ENCODE data around the gene RTN4. TPM values are rescaled to one million over a fixed set of nuclear protein-coding genes. Genes with fewer than 3 reads are reported as not detected.

Gene RTN4
- polyA plus RNA-seq, 4 donors: 98.1 to 291 (median 158) TPM

DNA sequence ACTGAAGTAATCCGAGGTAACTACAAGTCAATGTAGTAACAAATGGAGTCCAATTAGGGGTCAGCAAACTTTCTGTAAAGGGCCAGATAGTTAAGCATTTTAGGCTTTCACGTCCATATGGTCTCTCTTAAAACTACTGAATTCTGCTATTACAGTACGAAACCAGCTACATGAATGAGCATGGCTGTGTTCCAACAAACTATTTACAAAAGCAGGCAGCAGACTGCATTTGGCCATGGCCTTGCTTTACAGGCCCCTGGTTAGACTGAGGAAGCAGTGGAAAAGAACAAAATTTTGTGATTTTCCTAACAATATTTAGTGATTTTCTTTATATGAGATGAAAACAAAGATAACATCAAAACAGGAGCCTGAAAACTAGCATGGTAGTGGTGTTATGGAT, 64.0 kb downstream of the RTN4 start:
- FAIRE-seq (no peak), DNase-seq (no peak)
- Histone ChIP-seq H3K4me3 (ENCODE audit: low read depth in 1 of 3, low read length in 3 of 3) (no peak overlapping the region), H3K9me3 (ENCODE audit: control insufficient read depth in 2 of 2, insufficient read depth in 1 of 2, low read depth in 1 of 2, low read length in 1 of 2) (no peaks in the 10 kb centered on the region), H3K27ac (ENCODE audit: low read depth in 1 of 3, low read length in 2 of 3) (no peak overlapping the region), H3K27me3 (ENCODE audit: control insufficient read depth in 3 of 3, insufficient read depth in 3 of 3, low read length in 3 of 3) (no peaks in the 10 kb centered on the region), H3K4me1 (ENCODE audit: control insufficient read depth in 3 of 3, insufficient read depth in 2 of 3, low read depth in 1 of 3, low read length in 2 of 3) (peaks cover 0 to 2% (median 2%) of the 10 kb centered on the region in 3 donors), H3K36me3 (ENCODE audit: control insufficient read depth in 3 of 3, insufficient read depth in 2 of 3, low read depth in 1 of 3, low read length in 3 of 3) (peaks cover 0 to 10% (median 6%) of the 10 kb centered on the region in 3 donors)
- WGBS, 3 donors: 67 to 90% (median 85%) methylated on average over 3 of the region's 3 CpGs

DNA sequence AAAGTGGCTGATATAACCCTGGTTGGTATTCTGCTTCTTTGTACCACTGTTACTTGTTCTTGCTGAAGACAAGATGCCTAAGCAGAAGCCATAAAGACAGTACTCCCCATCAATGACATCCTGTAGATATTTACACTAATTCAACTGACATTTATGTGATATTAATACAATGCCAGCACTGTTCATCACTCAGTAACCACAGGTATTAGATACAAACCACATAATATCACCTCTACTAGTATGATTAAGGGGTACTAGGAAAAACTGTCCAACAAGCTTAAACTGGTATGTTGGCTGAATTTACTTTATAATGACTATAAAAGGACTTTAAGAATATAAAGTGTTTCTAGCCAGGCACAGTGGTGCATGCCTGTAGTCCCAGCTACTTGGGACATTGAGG, 65.8 kb downstream of the RTN4 start:
- Histone ChIP-seq H3K36me3 (ENCODE audit: control insufficient read depth in 3 of 3, insufficient read depth in 2 of 3, low read depth in 1 of 3, low read length in 3 of 3) (peaks cover 0 to 10% (median 7%) of the 10 kb centered on the region in 3 donors), H3K4me3 (ENCODE audit: low read depth in 1 of 3, low read length in 3 of 3) (no peak overlapping the region), H3K4me1 (ENCODE audit: control insufficient read depth in 3 of 3, insufficient read depth in 2 of 3, low read depth in 1 of 3, low read length in 2 of 3) (peaks cover 0 to 2% (median 0%) of the 10 kb centered on the region in 3 donors), H3K9me3 (ENCODE audit: control insufficient read depth in 2 of 2, insufficient read depth in 1 of 2, low read depth in 1 of 2, low read length in 1 of 2) (no peaks in the 10 kb centered on the region), H3K27me3 (ENCODE audit: control insufficient read depth in 3 of 3, insufficient read depth in 3 of 3, low read length in 3 of 3) (no peaks in the 10 kb centered on the region), H3K27ac (ENCODE audit: low read depth in 1 of 3, low read length in 2 of 3) (no peak overlapping the region)
- DNase-seq (no peak), FAIRE-seq (no peak)

DNA sequence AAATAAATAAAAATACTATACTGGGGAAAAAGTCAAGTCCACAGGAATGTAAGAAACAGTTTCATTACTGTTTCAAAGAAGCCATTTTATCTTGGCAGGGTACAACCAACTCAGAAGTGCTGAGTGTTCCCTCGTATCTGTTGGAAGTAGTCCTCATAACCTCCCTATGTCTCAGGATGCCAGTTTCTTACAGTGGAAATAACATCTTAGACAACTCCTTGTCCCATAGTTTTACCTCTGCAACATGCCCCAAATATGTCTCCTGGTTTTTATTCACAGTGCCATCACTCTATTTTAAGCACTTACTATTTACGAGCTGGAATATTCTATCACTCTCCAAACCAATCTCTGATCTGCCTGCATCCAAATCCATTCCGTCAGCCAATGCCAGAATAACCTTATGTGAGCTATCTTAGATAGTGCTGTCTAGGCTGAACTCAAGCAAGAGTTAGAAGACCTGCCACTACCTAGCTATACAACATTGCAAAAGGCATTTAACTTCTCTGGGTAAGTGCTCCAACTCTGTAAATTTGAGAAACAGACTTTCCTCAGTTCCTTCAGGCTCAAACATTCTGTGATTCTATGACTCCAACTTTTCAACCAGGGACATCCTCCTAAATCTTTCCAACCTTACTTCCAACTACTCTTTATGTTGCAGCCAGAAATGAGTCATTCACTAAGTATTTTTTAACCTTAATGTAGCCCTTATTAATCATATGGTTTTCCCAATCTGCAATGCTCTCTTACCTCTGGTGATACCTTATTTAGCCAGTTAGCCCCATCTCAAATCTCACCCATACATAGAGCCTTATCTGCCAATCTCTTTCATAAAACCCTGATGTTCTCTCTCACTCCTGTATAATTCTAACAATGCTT, 66.7 kb downstream of the RTN4 start:
- no peak for FAIRE-seq
- Histone ChIP-seq H3K27me3 (ENCODE audit: control insufficient read depth in 3 of 3, insufficient read depth in 3 of 3, low read length in 3 of 3) (no peaks in the 10 kb centered on the region), H3K36me3 (ENCODE audit: control insufficient read depth in 3 of 3, insufficient read depth in 2 of 3, low read depth in 1 of 3, low read length in 3 of 3) (peaks cover 0 to 13% (median 7%) of the 10 kb centered on the region in 3 donors), H3K9me3 (ENCODE audit: control insufficient read depth in 2 of 2, insufficient read depth in 1 of 2, low read depth in 1 of 2, low read length in 1 of 2) (no peaks in the 10 kb centered on the region), H3K4me1 (ENCODE audit: control insufficient read depth in 3 of 3, insufficient read depth in 2 of 3, low read depth in 1 of 3, low read length in 2 of 3) (no peaks in the 10 kb centered on the region), H3K27ac (ENCODE audit: low read depth in 1 of 3, low read length in 2 of 3) (no peak overlapping the region), H3K4me3 (ENCODE audit: low read depth in 1 of 3, low read length in 3 of 3) (no peak overlapping the region)
- WGBS, 3 donors: 50 to 62% (median 59%) methylated on average over 3 of the region's 3 CpGs
- no peak for DNase-seq

DNA sequence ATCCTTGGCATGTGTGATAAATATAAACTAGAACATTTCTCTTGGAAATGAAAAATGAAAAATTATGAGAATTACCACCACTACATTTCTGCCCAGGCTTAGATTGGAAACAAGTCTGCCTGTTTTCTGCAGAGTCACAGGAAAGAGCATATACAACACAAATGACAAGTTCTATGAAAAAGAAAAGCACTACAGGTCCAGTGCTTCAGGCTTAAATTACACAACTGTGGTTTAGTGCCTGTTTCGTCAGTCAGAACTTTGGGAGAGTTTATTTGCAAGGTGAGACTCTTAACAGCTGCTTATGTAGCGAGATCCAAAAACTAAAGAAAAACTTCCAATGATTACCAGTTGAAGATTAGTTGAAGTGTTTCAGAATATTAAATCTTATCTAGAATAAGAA, 68.9 kb downstream of the RTN4 start:
- Histone ChIP-seq H3K4me3 (ENCODE audit: low read depth in 1 of 3, low read length in 3 of 3) (no peak overlapping the region), H3K27me3 (ENCODE audit: control insufficient read depth in 3 of 3, insufficient read depth in 3 of 3, low read length in 3 of 3) (no peaks in the 10 kb centered on the region), H3K9me3 (ENCODE audit: control insufficient read depth in 2 of 2, insufficient read depth in 1 of 2, low read depth in 1 of 2, low read length in 1 of 2) (no peaks in the 10 kb centered on the region), H3K4me1 (ENCODE audit: control insufficient read depth in 3 of 3, insufficient read depth in 2 of 3, low read depth in 1 of 3, low read length in 2 of 3) (peaks cover 0 to 8% (median 7%) of the 10 kb centered on the region in 3 donors), H3K36me3 (ENCODE audit: control insufficient read depth in 3 of 3, insufficient read depth in 2 of 3, low read depth in 1 of 3, low read length in 3 of 3) (peaks cover 0 to 18% (median 7%) of the 10 kb centered on the region in 3 donors), H3K27ac (ENCODE audit: low read depth in 1 of 3, low read length in 2 of 3) (no peak overlapping the region)
- FAIRE-seq (no peak), DNase-seq (no peak)
- WGBS, 3 donors: 87 to 92% (median 88%) methylated on average over 2 of the region's 2 CpGs

DNA sequence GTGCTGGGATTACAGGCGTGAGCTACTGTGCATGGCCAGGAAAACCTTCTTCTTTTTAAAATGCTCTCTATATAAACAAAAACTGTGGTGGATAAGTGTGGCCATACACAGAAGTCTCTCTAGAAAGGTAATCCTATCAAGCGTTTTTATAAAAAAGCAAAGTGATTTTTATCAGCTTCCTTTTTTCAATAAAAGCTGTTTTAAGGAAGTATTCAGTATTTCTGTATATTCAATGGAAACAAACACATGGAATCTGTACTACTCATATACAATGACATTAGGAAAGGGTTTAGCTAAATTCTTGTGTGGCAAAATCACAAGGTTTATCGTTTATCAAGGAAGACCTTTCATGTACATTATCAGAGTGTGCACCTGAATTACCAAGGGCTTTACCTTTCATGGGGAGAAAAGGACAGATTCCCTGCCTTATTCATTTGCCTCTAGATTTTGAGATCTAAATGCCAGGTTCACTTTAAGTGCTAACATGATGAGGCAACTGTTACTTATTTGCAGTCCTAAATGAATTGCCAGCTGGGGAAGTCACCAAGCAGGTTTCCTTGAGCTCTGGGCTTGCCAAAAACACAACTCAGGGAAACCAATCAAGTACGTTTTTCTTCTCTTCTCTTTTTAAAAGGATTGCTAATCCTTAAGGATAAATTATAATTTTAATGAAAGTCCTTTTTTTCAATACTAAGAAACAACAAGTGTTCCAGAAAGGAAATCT, 70.8 kb downstream of the RTN4 start:
- no peak overlapping the region for H3K27ac ChIP-seq (ENCODE audit: low read depth in 1 of 3, low read length in 2 of 3)
- DNase-seq (peak; percentile 33), FAIRE-seq (no peak)
- H3K4me3 ChIP-seq (ENCODE audit: low read depth in 1 of 3, low read length in 3 of 3): no peak overlapping the region
- no peaks in the 10 kb centered on the region for H3K9me3 ChIP-seq (ENCODE audit: control insufficient read depth in 2 of 2, insufficient read depth in 1 of 2, low read depth in 1 of 2, low read length in 1 of 2)
- no peaks in the 10 kb centered on the region for H3K27me3 ChIP-seq (ENCODE audit: control insufficient read depth in 3 of 3, insufficient read depth in 3 of 3, low read length in 3 of 3)
- H3K4me1 ChIP-seq (ENCODE audit: control insufficient read depth in 3 of 3, insufficient read depth in 2 of 3, low read depth in 1 of 3, low read length in 2 of 3): peaks cover 3 to 13% (median 11%) of the 10 kb centered on the region in 3 donors
- peaks cover 0 to 15% (median 5%) of the 10 kb centered on the region in 3 donors for H3K36me3 ChIP-seq (ENCODE audit: control insufficient read depth in 3 of 3, insufficient read depth in 2 of 3, low read depth in 1 of 3, low read length in 3 of 3)
- WGBS, 3 donors: 57 to 62% (median 57%) methylated on average over 4 of the region's 4 CpGs

DNA sequence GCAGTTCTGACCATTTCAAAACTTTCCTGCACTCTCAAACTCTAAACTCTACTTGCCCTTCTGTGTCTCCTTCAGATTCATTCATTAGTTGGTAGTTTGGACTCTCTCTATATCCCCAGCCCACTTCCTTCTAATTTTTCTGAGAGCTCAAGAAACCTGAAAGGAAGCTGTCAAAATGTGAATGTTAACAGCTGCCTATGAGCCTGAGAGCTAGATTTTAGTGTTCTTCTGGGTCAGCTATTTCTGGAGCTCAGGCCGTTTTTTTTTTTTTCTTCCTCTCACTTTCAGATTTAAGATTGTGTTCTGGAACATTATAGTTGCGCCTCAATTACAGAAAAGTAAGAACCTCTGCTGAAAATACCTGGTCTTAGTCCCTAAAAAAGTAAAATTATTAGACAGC, 73.1 kb downstream of the RTN4 start:
- no peaks in the 10 kb centered on the region for H3K9me3 ChIP-seq (ENCODE audit: control insufficient read depth in 2 of 2, insufficient read depth in 1 of 2, low read depth in 1 of 2, low read length in 1 of 2)
- peak overlapping the region in 2 of 3 donors; percentile 3 to 20 for H3K27ac ChIP-seq (ENCODE audit: low read depth in 1 of 3, low read length in 2 of 3)
- no peaks in the 10 kb centered on the region for H3K27me3 ChIP-seq (ENCODE audit: control insufficient read depth in 3 of 3, insufficient read depth in 3 of 3, low read length in 3 of 3)
- peaks cover 3 to 13% (median 11%) of the 10 kb centered on the region in 3 donors for H3K4me1 ChIP-seq (ENCODE audit: control insufficient read depth in 3 of 3, insufficient read depth in 2 of 3, low read depth in 1 of 3, low read length in 2 of 3)
- no peak overlapping the region for H3K4me3 ChIP-seq (ENCODE audit: low read depth in 1 of 3, low read length in 3 of 3)
- 42 to 56% (median 46%) methylated on average over 2 of the region's 2 CpGs for WGBS, 3 donors
- FAIRE-seq (no peak), DNase-seq (peak; percentile 27 to 29)
- peaks cover 0 to 19% (median 3%) of the 10 kb centered on the region in 3 donors for H3K36me3 ChIP-seq (ENCODE audit: control insufficient read depth in 3 of 3, insufficient read depth in 2 of 3, low read depth in 1 of 3, low read length in 3 of 3)

DNA sequence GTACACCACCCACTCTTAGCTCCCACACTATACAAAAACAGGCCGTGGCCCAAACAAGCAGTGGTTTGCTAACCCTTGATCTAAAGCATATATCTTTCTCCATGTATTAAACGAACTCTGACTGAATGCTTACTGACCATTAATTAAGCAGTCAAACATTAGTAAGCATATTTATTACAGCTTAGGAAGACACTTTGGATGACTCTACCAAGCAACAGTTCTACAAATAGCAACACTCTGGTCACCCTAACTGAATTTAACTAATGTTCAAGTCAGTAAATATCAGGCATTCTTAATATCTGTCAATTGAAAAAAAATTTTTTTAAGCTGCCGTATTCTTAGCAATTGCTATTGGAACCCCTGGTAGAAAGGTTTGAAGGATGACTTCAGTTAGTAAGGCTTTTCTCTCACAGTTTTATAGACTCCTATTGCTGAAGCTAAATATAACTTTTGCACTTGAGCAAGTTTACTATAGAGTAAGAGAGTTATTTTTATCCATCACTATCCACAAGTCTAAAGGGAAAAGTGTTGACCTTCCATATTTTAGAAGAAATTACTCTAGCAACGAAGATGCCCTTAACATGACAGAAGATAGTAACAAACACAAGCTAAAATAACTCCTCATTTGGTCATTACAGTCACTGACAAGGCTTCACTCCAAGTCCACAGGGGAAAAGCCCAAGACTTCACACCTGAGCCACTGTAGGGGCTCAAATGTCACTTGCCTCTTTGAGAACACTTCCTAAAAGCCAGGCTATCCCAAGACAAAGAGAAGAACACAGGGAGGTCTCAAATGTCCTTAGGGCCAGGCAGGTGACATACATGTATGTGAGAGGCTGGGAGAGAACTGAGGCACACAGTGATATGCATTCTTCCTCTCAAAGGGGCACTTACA, 74.4 kb downstream of the RTN4 start:
- H3K27ac ChIP-seq (ENCODE audit: low read depth in 1 of 3, low read length in 2 of 3): no peak overlapping the region
- DNase-seq: no peak
- no peaks in the 10 kb centered on the region for H3K27me3 ChIP-seq (ENCODE audit: control insufficient read depth in 3 of 3, insufficient read depth in 3 of 3, low read length in 3 of 3)
- no peaks in the 10 kb centered on the region for H3K9me3 ChIP-seq (ENCODE audit: control insufficient read depth in 2 of 2, insufficient read depth in 1 of 2, low read depth in 1 of 2, low read length in 1 of 2)
- FAIRE-seq: no peak
- peaks cover 0 to 17% (median 3%) of the 10 kb centered on the region in 3 donors for H3K36me3 ChIP-seq (ENCODE audit: control insufficient read depth in 3 of 3, insufficient read depth in 2 of 3, low read depth in 1 of 3, low read length in 3 of 3)
- WGBS, 3 donors: 75 to 91% (median 84%) methylated on average over 4 of the region's 4 CpGs
- peaks cover 3 to 13% (median 11%) of the 10 kb centered on the region in 3 donors for H3K4me1 ChIP-seq (ENCODE audit: control insufficient read depth in 3 of 3, insufficient read depth in 2 of 3, low read depth in 1 of 3, low read length in 2 of 3)
- H3K4me3 ChIP-seq (ENCODE audit: low read depth in 1 of 3, low read length in 3 of 3): no peak overlapping the region

DNA sequence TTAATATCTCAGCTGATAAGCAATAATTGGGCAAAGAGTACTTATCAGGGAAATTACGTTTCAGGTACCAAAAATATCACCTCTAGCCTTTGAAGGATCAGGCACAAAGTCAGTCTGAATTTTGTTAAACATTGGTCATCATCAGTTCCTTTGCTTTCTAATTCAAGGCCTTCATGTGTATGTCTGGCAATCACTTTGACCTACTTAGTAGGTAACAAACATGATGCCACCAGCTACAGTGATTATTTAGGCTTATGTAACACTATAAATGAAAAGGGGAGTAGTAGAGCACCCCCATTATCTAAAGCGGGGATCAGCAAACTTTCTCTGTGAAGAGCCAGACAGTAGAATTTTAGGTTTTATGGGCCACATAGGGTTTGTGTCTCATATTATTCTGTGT, 75.1 kb downstream of the RTN4 start:
- FAIRE-seq: no peak
- no peak overlapping the region for H3K4me3 ChIP-seq (ENCODE audit: low read depth in 1 of 3, low read length in 3 of 3)
- WGBS, 3 donors: 67 to 87% (median 68%) methylated on average over 2 of the region's 2 CpGs
- H3K27ac ChIP-seq (ENCODE audit: low read depth in 1 of 3, low read length in 2 of 3): no peak overlapping the region
- H3K4me1 ChIP-seq (ENCODE audit: control insufficient read depth in 3 of 3, insufficient read depth in 2 of 3, low read depth in 1 of 3, low read length in 2 of 3): peaks cover 3 to 13% (median 11%) of the 10 kb centered on the region in 3 donors
- peaks cover 0 to 19% (median 3%) of the 10 kb centered on the region in 3 donors for H3K36me3 ChIP-seq (ENCODE audit: control insufficient read depth in 3 of 3, insufficient read depth in 2 of 3, low read depth in 1 of 3, low read length in 3 of 3)
- no peaks in the 10 kb centered on the region for H3K9me3 ChIP-seq (ENCODE audit: control insufficient read depth in 2 of 2, insufficient read depth in 1 of 2, low read depth in 1 of 2, low read length in 1 of 2)
- DNase-seq: no peak
- H3K27me3 ChIP-seq (ENCODE audit: control insufficient read depth in 3 of 3, insufficient read depth in 3 of 3, low read length in 3 of 3): no peaks in the 10 kb centered on the region
